NCI-H345 treated with DMSO at 0.1 percent for 48 hours (cell line): ENCODE results near the gene ZNF511.

Experiments
- DNase-seq: peaks from one replicate; lab custom pipeline; 2025; ENCODE audit not compliant: unreplicated experiment; lab: John Stamatoyannopoulos, UW

ZNF511 gene

DNA sequence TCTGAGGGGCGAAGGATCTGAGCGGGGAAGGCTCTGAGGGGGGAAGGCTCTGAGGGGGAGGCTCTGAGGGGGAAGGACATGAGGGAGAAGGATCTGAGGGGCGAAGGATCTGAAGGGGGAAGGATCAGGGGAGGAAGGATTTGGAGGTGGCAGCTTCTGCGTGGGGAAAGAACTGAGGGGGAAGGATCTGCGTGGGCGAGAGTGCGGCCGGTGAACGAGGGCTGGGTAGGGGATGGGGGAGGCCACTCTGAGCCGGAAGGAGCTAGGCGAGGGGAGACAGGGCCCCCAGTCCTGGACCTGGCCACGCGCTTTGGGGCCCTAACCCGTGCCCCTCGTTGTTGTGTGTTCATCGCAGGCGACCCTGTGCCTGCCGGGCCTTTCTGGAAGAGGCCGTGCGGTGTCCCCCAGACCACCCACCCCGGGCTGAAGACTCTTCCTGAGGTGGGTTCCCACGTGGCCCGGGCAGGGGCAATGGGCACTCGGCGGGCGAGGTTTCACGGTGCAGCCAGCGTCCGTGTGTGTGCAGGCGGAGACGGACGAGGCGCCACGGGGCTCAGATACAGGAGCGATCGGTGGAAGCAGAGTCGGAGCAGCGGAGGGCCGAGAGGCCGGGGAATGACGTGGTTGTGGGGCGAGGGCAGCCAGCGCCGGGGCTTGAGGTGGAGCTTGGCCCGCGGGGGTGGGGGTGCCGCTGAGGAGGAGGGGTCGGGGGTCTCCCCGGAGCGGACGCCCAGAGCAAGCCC, 26.0 kb downstream of the ZNF511 start:
- no peak for DNase-seq

DNA sequence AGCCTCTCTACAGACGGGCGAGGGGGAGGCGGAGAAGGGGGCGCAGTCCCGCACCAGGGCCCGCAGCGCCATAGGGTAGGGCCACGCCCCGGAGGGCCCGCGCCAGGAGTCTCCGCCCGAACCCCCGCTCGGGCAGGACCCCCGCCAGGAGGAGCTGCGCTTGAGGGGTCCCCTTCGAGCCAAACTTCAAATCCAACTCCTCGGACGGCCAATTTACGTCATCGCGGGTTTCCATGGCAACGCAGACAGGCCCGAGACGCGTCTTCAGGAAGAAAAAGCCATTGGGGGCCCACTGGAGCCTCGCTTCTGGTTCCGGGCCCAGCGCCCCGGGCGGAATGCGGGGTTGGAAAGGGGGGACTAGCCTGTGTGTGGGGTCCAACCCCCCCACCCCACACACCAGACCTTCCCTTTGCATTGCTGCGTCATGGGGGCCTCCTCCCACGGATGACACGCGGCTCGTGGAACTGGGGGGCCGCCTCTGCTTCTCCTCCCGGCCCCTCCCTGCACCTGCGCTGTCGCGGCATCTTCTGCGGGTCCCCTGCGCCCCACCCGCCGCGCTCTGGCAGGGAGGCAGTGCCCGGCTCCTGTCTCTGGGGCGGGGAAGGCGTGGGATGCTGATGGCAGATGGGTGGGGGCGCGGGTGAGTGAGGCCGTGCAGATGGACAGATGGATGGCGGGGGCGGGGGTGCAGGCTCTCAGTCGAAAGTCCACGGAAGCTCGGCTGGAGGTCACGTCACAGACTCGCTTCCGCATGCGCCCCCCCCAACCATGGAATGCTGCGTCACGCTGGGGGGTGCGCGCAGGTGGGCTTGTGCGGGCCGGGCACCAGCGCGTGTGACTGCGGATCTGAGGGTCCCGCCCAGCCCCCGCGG, 26.8 kb downstream of the ZNF511 start:
- DNase-seq: no peak

DNA sequence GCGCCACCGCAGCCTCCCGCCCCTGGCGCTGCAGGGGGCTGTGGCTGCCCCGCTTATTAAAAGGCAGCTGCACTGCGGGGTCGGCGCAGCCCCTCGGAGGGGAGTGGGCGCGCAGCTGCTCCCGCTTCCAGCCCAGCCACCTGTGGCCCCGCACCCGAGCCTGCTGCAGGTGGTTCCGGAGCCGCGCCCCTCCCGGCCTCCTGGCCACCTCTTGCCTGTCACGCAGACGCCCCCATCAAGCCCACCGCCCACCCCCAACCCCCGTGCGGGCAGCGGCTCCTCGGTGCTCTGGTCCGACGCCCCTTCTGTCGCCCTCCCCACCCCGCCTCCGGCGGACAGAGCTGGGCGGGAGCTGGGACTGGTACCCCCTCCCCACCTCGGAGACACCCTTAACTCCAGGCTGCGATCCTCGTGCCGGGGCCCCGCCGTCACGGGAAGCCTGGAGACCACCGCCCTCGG, 27.4 kb downstream of the ZNF511 start:
- DNase-seq: no peak

DNA sequence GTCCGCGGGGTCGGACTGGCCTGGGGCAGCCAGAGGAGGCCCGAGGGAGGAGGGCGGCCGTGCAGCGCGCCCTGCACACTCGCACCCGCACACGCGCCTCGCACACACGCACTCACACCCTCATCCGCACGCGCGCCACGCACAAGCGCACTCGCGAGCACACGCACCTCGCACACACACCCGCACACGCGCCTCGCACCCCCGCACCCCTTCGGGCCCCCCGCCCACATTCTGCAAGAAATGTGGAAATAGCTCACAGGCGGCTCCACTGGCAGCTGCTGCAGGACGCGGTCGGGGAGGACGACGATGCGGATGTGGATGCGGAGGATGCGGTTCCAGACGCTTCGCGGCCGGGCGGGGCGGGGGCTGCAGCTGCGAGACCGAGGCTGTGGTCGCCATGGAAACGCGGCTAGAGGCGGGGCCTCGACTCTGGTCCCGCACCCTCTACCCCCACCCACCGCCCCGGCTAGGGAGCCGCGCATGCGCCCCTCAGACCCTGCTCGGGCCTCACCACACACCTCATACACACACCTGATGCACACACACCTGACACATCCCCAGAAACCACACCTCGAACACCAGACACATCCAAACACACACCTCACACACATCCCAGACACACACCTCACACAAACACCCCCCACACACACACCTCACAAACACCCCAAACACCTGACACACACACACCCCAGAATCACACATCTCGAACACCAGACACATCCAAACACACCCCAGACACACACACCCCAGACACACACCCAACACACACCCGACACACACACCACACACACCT, 28.1 kb downstream of the ZNF511 start, which contains the start of gene CALY:
CALY (minus strand) TSS at position 320 of the 793 bp plus-strand sequence. CDS start 7,907 bp downstream, outside the sequence.
- no peak for DNase-seq

DNA sequence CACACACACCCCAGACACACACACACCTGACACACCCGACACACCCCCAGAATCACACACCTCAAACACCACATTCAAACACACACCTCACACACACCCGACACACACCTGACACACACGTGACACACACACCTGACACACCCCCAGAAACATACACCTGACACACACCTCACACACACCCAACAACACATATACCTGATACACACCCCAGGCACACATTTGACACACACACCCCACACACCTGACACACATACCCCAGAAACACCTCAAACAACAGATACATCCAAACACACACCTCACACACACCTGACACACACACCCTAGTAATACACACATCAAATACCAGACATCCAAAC, 28.6 kb downstream of the ZNF511 start:
- DNase-seq: no peak

DNA sequence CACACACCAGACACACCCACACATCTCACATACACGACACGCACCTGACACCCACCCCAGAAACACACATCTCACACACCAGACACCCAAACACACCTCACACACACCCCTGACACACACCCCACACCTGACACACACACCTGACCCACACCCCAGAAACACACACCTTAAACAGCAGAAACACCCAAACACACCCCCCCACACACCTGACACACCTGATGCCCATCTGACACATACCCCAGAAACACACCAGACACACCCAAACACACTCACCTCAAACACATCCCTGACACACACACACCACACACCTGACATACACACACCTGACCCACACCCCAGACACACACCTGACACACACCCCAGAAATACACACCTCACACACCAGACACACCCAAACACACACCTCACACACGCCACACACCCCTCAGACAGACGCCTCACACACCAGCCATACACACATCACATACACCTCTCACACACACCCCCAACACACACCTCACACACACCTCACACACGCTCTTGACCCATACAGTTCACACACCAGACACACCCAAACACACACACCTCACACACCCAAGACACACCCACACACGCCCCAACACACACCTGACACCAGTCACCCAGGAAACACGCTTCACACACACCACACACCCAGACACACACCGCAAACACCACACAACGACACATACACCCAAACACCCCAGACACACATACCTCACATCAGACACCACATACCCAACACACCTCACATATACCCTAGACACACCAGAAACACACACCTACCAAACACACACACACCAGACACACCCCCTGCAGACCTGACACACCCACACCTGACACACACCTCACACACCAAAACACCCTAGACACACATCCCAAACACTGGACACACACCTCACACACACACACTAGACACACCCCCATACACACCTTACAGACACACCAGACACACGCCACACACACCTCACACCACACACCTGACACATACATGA, 29.7 kb downstream of the ZNF511 start:
- DNase-seq: no peak

DNA sequence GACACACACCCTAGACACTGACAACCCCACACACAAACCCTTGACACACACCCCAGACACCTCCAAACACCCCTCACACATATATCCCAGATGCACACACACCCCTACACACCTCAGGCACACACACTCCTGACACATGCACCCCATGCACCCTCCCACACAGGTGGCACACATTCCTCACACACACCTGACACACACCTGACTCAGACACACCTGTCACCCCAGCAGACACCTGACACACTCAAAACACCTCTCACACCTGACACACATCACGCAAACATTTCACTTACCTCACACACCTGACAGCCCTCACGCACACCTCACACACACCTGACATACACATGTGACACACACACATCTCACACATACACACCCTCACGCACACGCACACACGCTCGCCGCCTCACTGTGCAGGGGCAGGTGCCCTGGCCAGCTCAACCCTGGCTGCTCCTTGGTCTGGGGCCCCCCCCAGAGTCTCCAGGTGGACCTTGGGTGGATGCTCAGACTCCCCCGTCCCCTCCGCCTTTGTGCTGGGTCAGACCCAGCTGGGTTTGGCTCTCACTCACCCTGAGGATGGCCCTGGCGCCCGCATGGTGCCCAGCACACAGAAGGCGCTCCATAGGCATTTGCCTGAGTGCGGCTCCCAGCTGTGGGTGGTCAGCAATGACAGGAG, 31.1 kb downstream of the ZNF511 start:
- DNase-seq: no peak

DNA sequence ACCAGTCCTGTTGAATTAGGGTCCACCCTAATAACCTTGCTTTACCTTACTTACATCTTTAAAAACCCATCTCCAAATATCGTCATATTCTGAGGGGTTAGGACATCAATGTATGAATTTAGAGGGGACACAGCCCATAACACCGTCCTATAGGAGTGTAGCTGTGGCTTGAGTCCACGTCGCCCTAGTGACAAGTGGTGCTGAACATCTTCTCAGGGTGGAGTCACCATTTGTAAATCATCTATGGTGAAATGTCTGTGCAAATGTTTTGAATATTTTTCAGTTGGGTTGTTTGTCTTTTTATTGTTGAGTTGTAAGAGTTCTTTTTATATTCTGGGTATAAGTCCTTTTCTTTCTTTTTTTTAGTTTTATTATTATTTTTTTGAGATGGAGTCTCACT, 33.3 kb downstream of the ZNF511 start:
- DNase-seq: no peak

DNA sequence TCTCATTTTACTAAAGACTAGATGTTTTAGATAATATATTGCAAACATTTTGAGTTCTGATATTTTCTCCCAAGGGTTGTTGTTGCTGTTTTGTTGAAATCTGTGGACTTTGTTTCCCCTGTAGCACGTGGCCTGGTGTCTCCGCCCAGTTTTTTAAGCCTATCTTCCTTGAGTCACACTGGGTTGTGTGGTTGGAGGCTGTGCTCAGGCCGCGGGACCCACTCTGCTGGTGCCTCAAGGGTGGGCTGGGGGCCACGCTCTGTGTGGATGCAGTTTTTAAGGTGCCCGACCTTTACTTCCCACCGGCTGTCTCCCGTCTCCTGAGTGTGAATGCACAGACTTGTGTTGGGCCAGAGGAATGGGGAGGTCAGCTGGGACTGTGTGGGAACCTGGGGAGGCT, 34.2 kb downstream of the ZNF511 start:
- no peak for DNase-seq

DNA sequence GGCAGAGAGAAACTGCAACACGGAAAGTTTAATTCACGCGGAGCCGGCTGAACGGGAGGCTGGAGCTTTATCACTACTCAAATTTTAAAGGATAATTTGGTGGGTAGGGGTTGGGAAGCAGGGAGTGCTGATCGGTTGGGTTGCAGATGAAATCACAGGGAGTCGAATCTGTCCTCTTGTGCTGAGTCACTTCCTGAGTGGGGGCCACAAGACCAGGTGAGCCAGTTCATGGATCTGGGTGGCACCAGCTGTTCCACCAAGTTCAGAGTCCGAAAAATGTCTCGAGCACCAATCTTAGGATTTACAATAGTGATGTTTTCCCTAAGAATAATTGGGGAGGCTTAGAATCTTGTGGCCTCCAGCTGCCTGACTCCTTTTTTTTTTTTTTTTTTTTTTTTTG, 34.8 kb downstream of the ZNF511 start:
- DNase-seq: no peak

DNA sequence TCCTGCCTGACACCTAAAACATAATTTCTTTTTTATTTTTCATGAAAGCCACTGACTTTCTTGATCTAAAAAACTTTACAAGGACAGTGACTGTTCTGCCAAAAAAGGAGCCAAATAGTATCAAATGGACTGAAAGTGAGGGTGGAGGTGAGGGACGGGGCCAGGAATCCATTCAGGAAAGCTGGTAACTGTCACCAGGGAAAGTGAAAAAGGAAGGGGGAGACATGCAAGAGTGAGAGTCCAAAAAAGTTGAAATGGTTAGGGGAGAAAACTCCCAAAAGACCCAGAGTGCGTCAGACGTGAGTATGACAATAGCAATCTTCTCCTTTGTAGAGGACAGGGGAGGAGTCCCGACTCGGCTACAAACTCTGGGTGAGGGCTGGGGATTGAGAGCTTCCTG, 35.5 kb downstream of the ZNF511 start:
- no peak for DNase-seq

DNA sequence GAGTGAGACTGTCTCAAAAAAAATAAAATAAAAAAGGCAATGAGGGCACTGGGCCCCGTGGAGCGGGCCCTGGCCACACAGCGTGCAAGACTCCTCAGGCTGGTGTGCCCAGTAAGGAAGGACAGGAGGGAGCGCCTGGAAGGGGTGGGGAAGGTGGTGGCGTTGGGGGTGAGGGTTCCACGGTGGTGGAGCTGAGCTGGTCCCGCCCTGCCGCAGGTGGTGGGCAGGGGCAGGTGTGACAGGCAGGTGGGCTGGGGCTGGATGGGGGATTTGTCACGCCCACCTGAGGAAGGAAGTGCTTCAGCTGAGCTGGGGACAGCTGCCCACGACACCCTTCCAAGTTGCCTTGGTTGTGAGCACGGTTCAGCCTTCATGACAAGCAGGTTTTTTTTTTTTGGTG, 37.7 kb downstream of the ZNF511 start:
- DNase-seq: no peak

DNA sequence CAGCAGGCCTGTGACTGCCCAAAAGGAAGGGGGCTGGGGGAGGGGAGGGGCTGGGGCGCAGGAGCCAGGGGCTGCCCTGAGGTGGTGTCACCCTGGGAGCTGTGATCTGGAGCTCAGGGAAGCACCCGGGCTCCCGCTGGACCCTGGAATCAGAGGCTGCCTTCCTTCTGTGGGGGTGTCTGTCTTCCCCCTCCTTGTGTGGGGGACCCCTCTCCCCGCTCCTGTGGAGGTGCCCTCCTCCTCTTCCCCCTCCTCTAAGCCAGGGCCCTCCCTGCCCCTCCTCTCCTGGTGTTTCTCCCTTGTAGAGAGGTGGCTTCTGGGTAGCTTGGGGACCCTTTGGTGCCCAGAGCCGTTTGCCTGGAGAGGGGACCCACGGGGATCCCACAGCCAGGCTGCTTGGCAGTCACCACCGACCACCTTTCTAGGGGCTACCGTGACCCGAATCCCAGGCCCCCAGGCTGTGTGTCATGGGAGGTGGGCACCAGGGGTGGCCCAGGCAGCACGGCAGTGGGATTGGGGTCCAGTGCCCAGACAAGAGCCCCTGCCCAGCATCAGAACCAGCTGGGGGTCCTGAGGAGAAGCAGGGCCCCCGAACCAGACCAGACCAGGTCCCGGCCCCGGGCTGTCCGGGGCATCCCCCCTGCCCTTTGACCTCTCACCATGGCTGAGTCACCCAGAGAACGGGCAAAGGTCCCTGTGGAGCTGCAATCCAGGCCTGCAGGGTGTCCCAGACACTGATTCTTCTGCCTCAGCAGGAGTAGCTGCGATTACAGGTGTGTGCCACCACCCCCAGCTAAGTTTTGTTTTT, 39.2 kb downstream of the ZNF511 start:
- DNase-seq: no peak

DNA sequence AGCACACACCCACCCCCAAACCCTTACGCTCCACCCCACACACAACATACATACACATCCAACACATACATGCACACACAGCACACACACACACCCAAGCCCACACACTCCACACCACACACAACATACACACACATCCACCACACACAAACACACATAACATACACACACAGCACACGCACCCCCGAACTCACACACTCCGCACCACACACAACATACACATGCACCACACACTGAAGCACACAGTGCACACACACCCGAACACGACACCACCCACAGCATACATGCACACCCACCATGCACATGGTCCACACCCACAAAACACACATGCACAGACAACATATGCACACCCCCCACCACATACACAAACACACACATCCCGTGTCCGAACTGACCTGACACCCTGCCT, 40.5 kb downstream of the ZNF511 start:
- DNase-seq: no peak

DNA sequence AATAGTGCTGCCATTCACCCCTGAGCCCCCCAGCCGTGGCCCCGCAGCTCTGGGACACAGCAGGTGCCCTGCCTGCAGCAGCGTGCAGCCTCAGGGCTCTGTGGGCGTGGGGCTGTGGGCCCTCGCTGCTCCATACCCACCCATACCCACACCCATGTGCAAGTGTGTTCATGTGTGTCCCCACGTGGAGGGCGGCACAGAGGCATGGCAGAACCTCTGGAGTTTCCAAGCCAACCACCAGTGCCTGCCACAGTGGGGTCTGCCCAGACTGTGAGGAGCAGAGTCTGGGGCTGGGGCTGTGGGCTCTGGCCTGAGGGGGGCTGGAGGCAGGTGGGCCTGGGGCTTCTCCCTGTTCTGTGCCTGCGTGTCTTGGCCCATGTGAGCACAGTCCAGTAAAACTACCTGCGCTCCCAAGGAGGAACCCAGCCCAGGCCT, 40.9 kb downstream of the ZNF511 start:
- no peak for DNase-seq

DNA sequence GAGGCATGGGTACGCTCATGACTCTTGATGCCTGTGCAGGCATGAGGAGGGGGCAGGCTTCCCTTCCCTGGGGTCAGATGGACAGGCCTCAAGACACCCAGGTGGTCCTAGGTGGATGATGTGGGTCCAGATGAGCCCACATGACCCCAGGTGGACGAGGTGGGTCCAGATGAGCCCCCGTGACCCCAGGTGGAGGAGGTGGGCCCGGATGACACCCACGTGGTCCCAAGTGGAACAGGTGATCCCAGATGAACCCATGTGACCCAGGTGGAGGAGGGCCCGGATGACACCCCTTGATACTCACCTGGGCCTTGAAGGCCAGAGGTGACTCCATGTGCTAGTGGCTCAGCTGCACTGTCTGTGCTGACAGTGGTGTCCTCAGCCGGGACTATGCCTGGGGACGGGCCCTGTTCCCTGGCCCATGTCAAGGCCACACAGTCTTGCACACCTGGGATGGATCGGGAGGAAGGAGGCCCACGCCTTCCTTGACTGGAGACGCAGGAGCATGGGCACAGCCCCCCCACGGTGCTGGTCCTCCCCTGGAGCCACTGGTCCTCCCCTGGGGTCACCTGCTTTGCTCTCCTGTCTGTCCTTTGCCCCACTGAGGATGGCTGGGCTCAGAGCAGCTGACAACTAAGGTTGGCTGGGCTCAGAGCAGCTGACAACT, 41.7 kb downstream of the ZNF511 start:
- no peak for DNase-seq

DNA sequence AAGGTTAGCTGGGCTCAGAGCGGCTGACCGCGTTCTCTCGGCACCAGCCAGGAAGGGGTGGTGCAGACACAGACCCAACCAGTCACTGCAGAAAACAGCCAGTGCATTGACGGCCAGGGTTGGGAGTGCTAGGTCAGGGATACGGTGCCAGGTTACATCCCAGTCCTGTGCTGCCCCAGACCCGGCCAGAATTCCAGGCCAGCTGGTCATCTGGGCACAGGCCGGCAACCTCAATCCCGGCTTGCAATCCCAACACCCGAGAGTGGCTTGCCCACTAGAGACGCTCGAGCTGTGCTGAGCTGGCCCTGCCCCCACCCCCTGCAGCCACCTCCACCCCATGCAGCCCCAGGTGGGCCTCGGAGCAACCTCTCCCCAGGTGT, 42.2 kb downstream of the ZNF511 start:
- DNase-seq: no peak
